ENCODE measurements around the gene HYAL2.

The HYAL2 gene

GRCh38 chr3:50322386-50323091 is at the start of gene HYAL2:
TSS of gene HYAL2 (minus strand) at chr3:50322745. CDS start at chr3:50320489, 2,256 bp downstream.
- DNase-seq (ENCODE audit: low spot score) = no peak

GRCh38 chr3:50371133-50371685 is 48.7 kb upstream of the HYAL2 start:
- DNase-seq (ENCODE audit: low spot score) = no peak

- no peak for DNase-seq (ENCODE audit: low spot score)
These were observed 48.0 kb upstream of the HYAL2 start for GRCh38 chr3:50370594-50370993.

GRCh38 chr3:50369012-50369670 is 46.6 kb upstream of the HYAL2 start:
- DNase-seq (ENCODE audit: low spot score) = no peak

- no peak for DNase-seq (ENCODE audit: low spot score)
These were observed 43.3 kb upstream of the HYAL2 start for GRCh38 chr3:50365842-50366220.

- peak; percentile 97 for DNase-seq (ENCODE audit: low spot score)
These were observed 42.7 kb upstream of the HYAL2 start for GRCh38 chr3:50365080-50365841.

GRCh38 chr3:50364573-50365079 is 42.1 kb upstream of the HYAL2 start:
- DNase-seq (ENCODE audit: low spot score) = no peak

- no peak for DNase-seq (ENCODE audit: low spot score)
These were observed 37.2 kb upstream of the HYAL2 start for GRCh38 chr3:50359760-50360110.

- DNase-seq (ENCODE audit: low spot score) = peak; percentile 99
These were observed 36.6 kb upstream of the HYAL2 start, which contains the start of gene TMEM115 for GRCh38 chr3:50358911-50359759. TSS of gene TMEM115 (minus strand) at chr3:50359521. CDS start at chr3:50359063, 458 bp downstream.

- no peak for DNase-seq (ENCODE audit: low spot score)
These were observed 35.9 kb upstream of the HYAL2 start for GRCh38 chr3:50358355-50358910.

GRCh38 chr3:50357481-50357880 is 34.9 kb upstream of the HYAL2 start:
- no peak for DNase-seq (ENCODE audit: low spot score)

GRCh38 chr3:50356553-50356952 is 34.0 kb upstream of the HYAL2 start:
- DNase-seq (ENCODE audit: low spot score) = peak; percentile 48

- DNase-seq (ENCODE audit: low spot score) = no peak
These were observed 33.4 kb upstream of the HYAL2 start for GRCh38 chr3:50355829-50356552.

- DNase-seq (ENCODE audit: low spot score) = no peak
These were observed 32.3 kb upstream of the HYAL2 start for GRCh38 chr3:50354850-50355249.

GRCh38 chr3:50354186-50354764 is 31.7 kb upstream of the HYAL2 start:
- DNase-seq (ENCODE audit: low spot score) = no peak

GRCh38 chr3:50353245-50354004 is 30.9 kb upstream of the HYAL2 start:
- DNase-seq (ENCODE audit: low spot score) = no peak

GRCh38 chr3:50352781-50353180 is 30.2 kb upstream of the HYAL2 start:
- no peak for DNase-seq (ENCODE audit: low spot score)

- no peak for DNase-seq (ENCODE audit: low spot score)
These were observed 28.8 kb upstream of the HYAL2 start for GRCh38 chr3:50351323-50351697.
